Sigmoid colon (tissue), 7 donors: Measurements from ENCODE around the gene SNX12. TPM values are rescaled to one million over a fixed set of nuclear protein-coding genes. Genes with fewer than 3 reads are reported as not detected.
"Not testable (repeated sequence)": the region's sequence is repeated elsewhere in the genome, so short reads cannot be mapped to it uniquely, and the experiment has no call there.

Experiments
- DNase-seq: peaks from one replicate; pipeline ENCODE4 v3.0.0-alpha.2; 2019
- H3K27ac ChIP-seq, 4 donors: fragments of 200-600 bp; sonication (generic); one replicate each; pipeline ENCODE4 v1.5.1; 2016 to 2019; ENCODE audit warnings: mild to moderate bottlenecking in 1 of 4
- H3K27me3 ChIP-seq, 3 donors: fragments of 200-600 bp; sonication (generic); one replicate each; pipeline ENCODE4 v1.5.1; 2019; ENCODE audit warnings: mild to moderate bottlenecking in 1 of 3
- H3K36me3 ChIP-seq, 4 donors: fragments of 200-600 bp; sonication (generic); one replicate each; pipeline ENCODE4 v1.5.1; 2016 to 2019
- H3K4me1 ChIP-seq, 4 donors: fragments of 200-600 bp; sonication (generic); one replicate each; pipeline ENCODE4 v1.5.1; 2017 to 2019
- H3K4me3 ChIP-seq, 4 donors: fragments of 200-600 bp; sonication (generic); one replicate each; pipeline ENCODE4 v1.5.1; 2017 to 2019; ENCODE audit warnings: mild to moderate bottlenecking in 2 of 4, moderate library complexity in 1 of 4
- H3K9me3 ChIP-seq, 4 donors: fragments of 200-600 bp in 3 of 4; sonication (generic) in 3 of 4; one replicate each; pipeline versions ENCODE4 v1.5.1 to v1.6.1; 2013 to 2019
- CTCF ChIP-seq, 4 experiments: fragments of 450-650 bp in 3 of 4; fragments of 200-600 bp in 1 of 4; IDR thresholded peaks; one replicate each; pipeline ENCODE4 v1.5.1; 2016 to 2019; ENCODE audit warnings: antibody characterized with exemption in 4 of 4, mild to moderate bottlenecking in 3 of 4, moderate library complexity in 2 of 4
- EP300 ChIP-seq, 4 donors: sonication (generic); formaldehyde crosslinking; IDR thresholded peaks; one replicate each; pipeline ENCODE4 v1.6.1; 2017; ENCODE audit warnings: antibody characterized with exemption in 4 of 4
- POLR2A ChIP-seq, 2 donors: fragments of 450-650 bp; IDR thresholded peaks; one replicate each; pipeline ENCODE4 v1.6.1; 2016; ENCODE audit warnings: antibody characterized with exemption in 2 of 2, mild to moderate bottlenecking in 2 of 2, moderate library complexity in 2 of 2
- POLR2AphosphoS5 ChIP-seq, 4 donors: sonication (generic); formaldehyde crosslinking; IDR thresholded peaks; one replicate each; pipeline ENCODE4 v1.6.1; 2017; ENCODE audit warnings: antibody characterized with exemption in 4 of 4
- WGBS, 2 donors: extraction: QIAGEN DNeasy Blood & Tissue Kit; methylation state at CpG; one replicate each; pipeline ENCODE4 v1.1.7; 2013; 5-methylcytosine and 5-hydroxymethylcytosine counted together
- intact Hi-C: fragments of 100-400 bp; cut with DNase I; formaldehyde crosslinking; loops from one replicate; pipeline ENCODE4 v1.15.1; 2023
- polyA plus RNA-seq, 3 donors: library from polyadenylated mRNA; stranded (reverse); fragments of 200-250 nt; gene quantifications; one replicate each; pipeline ENCODE4 v1.2.3, GENCODE V29; 2013
- total RNA-seq, 4 donors: library from RNA; depleted of rRNA; stranded (reverse); fragments of >200 nt; gene quantifications; one replicate each; pipeline ENCODE4 v1.1.0, GENCODE V29; 2016
- donor health status: healthy with polysubstance abuse.
- donor health status: Bipolar disorder and iron deficiency.
- donor health status: healthy.

The SNX12 gene
- total and polyA plus RNA-seq, 7 donors, result 27.6 to 66.1 (median 40.6) TPM

- TF ChIP-seq POLR2AphosphoS5 (IDR thresholded peaks at IDR 0.05) (no peak), POLR2A (IDR thresholded peaks at IDR 0.05) (no peak), EP300 (IDR thresholded peaks at IDR 0.05) (no peak), CTCF (IDR thresholded peaks at IDR 0.05) (no peak)
- DNase-seq, result no peak
- intact Hi-C loops, result loop anchor here (10.0 kb wide), 1 partner anchor 605 kb away; no protein-coding TSS in a partner anchor
Observed at GRCh38 chrX:71060127-71060526, 8.0 kb downstream of the SNX12 start.

DNA sequence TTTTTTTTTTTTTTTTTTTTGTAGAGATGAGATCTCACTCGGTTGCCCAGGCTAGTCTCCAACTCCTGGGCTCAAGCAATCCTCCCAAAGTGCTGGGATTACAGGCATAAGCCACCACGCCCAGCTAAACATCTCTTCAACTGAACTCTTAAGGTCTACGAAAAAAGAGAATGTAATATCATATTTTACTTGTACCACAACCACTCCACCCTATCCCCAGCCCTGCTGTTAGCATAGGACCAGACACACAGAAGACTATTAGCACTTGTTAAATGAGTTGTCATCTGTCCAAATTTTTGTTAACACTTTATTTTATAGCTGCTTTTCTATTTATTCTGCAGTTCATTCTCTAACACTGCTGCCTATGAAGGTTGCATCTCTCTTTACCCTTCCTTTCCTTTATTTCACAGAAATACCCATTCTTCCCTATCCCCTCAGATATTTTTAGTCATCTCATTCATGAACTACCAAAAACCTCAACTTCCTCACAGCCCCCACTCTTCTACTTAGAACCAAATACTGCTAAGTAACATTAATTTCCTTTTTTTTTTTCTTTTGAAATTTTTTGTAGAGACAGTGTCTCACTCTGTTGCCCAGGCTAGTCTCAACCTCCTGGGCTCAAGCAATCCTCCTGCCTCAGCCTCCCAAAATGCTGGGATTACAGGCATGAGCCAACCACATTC, 10.1 kb downstream of the SNX12 start:
- intact Hi-C loops, result no loop called here
- H3K27ac ChIP-seq, result no peak overlapping the region

More at GRCh38 chrX:71060127-71060526, 8.0 kb downstream of the SNX12 start:
- no peaks in the 10 kb centered on the region for H3K27me3 ChIP-seq
- no peaks in the 10 kb centered on the region for H3K4me1 ChIP-seq
- no peaks in the 10 kb centered on the region for H3K9me3 ChIP-seq
- no peak overlapping the region for H3K4me3 ChIP-seq
- no peak overlapping the region for H3K27ac ChIP-seq
- peaks cover 0 to 47% (median 10%) of the 10 kb centered on the region in 4 donors for H3K36me3 ChIP-seq

DNA sequence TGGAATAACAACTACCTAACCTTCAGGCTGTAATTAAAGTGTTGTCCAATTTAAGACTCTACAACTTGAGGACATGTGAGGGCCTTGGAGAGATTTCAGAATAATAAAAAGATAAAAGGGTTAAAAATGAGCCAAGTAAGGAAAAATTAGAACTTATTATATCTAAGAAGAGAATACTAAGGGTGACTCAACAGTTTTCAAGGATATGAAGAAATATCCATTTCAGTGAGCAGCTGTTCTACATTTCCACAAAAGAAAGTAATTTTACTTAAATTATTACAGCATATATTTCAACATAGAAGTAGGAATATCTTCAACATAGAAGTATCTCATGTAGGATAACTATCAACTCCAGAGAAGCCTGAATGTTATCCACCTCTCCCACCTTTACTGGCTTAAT, 11.3 kb downstream of the SNX12 start:
- peaks cover 0 to 45% (median 10%) of the 10 kb centered on the region in 4 donors for H3K36me3 ChIP-seq
- H3K4me1 ChIP-seq, result no peaks in the 10 kb centered on the region
- no peaks in the 10 kb centered on the region for H3K27me3 ChIP-seq
- H3K9me3 ChIP-seq, result no peaks in the 10 kb centered on the region
- no peak overlapping the region for H3K4me3 ChIP-seq
- no peak for DNase-seq
- no peak overlapping the region for H3K27ac ChIP-seq
- TF ChIP-seq EP300 (IDR thresholded peaks at IDR 0.05) (no peak), POLR2A (IDR thresholded peaks at IDR 0.05) (no peak), POLR2AphosphoS5 (IDR thresholded peaks at IDR 0.05) (no peak), CTCF (IDR thresholded peaks at IDR 0.05) (no peak)
- intact Hi-C loops, result no loop called here

More for the DNA sequence above, 10.1 kb downstream of the SNX12 start:
- peaks cover 0 to 47% (median 10%) of the 10 kb centered on the region in 4 donors for H3K36me3 ChIP-seq
- H3K27me3 ChIP-seq, result no peaks in the 10 kb centered on the region
- TF ChIP-seq EP300 (IDR thresholded peaks at IDR 0.05) (no peak), POLR2A (IDR thresholded peaks at IDR 0.05) (no peak), CTCF (IDR thresholded peaks at IDR 0.05) (no peak)
- DNase-seq, result no peak
- no peaks in the 10 kb centered on the region for H3K9me3 ChIP-seq
- 83 to 85% methylated on average over 3 of the region's 3 CpGs for WGBS, 2 donors
- H3K4me1 ChIP-seq, result no peaks in the 10 kb centered on the region
- no peak overlapping the region for H3K4me3 ChIP-seq

DNA sequence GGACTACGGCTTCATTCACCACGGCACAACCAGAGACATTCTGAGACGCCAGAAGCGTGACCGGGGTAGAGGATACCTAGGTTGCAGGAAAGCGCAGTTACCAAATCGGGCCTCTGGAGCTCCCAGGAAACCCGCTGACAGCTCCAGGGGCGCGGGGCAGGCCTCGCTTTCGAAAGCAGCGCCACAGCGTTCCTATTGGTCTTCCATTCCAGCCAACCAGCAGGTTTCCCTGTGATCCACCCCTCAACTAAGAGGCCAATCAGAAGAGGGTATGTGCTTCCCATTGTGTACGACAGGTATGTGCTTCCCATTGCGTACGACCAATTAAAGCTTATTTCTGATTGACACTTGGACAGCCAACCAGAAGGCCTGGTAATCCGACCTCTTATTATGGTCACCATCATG, 14.9 kb downstream of the SNX12 start:
- 41 to 85% methylated on average over 18 of the region's 18 CpGs for WGBS, 2 donors
- Histone ChIP-seq H3K4me1 (no peaks in the 10 kb centered on the region), H3K36me3 (peaks cover 0 to 10% (median 0%) of the 10 kb centered on the region in 4 donors), H3K4me3 (no peak overlapping the region), H3K27me3 (no peaks in the 10 kb centered on the region), H3K9me3 (no peaks in the 10 kb centered on the region), H3K27ac (no peak overlapping the region)
- intact Hi-C loops, result no loop called here
- TF ChIP-seq CTCF (IDR thresholded peaks at IDR 0.05), result no peak
- no peak for TF ChIP-seq EP300 (IDR thresholded peaks at IDR 0.05)
- TF ChIP-seq POLR2AphosphoS5 (IDR thresholded peaks at IDR 0.05), result no peak
- TF ChIP-seq POLR2A (IDR thresholded peaks at IDR 0.05), result no peak
- DNase-seq, result no peak

DNA sequence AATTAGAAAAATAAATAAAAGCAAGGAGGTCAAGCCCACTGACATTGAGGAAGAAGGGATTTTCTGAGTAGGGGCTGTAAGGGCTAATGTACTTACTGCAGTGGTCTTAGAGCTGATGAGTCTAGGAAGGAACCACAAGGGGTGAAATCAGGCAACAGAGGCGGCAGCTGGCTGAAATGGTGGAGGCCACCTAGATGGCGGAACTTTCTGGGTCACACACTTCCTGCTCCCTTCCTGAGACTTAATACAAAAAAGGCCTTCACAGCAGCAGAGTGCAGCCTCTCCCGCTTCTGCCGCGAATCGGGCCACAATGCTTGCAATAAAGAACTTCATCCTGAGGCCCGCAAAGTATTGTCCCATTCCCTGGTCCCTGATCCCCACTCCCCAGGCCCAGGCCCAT, 15.4 kb downstream of the SNX12 start:
- H3K36me3 ChIP-seq, result peaks cover 0 to 7% (median 0%) of the 10 kb centered on the region in 4 donors
- no peaks in the 10 kb centered on the region for H3K4me1 ChIP-seq
- no peaks in the 10 kb centered on the region for H3K27me3 ChIP-seq
- no peak for DNase-seq
- no peaks in the 10 kb centered on the region for H3K9me3 ChIP-seq
- H3K27ac ChIP-seq, result no peak overlapping the region
- H3K4me3 ChIP-seq, result no peak overlapping the region
- intact Hi-C loops, result no loop called here
- TF ChIP-seq POLR2AphosphoS5 (IDR thresholded peaks at IDR 0.05), result no peak
- WGBS, 2 donors, result 36 to 88% methylated on average over 7 of the region's 7 CpGs

DNA sequence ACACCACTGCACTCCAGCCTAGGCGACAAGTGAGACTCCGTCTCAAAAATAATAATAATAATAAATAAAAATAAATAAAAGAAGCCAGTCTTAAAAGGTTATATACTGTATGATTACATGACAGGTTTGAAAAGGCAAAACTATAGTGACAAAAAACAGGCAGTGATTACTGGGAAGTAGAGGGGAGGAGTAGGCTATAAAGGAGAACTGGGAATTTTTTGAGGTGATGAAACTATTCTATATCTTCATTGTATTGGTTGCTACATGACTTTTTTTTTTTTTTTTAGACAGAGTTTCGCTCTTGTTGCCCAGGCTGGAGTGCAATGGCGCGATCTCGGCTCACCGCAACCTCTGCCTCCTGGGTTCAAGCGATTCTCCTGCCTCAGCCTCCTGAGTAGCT, 20.2 kb downstream of the SNX12 start:
- intact Hi-C loops, H3K4me1 ChIP-seq, H3K27ac ChIP-seq, H3K36me3 ChIP-seq, H3K9me3 ChIP-seq, H3K27me3 ChIP-seq, H3K4me3 ChIP-seq, DNase-seq: not testable (repeated sequence)
- WGBS, 2 donors, result 93 to 94% methylated on average over 3 of the region's 8 CpGs
